ENCODE results near the gene CDK7.

The CDK7 gene

GRCh38 chr5:69234457-69235268, at the start of gene CDK7 (continued):
- no peak for TF ChIP-seq CTCF (tag by site-specific recombination; IDR thresholded peaks at IDR 0.05)
- TF ChIP-seq ZNF513 (tag by site-specific recombination; IDR thresholded peaks at IDR 0.05): no peak
- TF ChIP-seq ZBTB48 (tag by site-specific recombination; IDR thresholded peaks at IDR 0.05): no peak
- peak; percentile 97 for TF ChIP-seq ZBTB11 (tag by site-specific recombination; conservative IDR thresholded peaks at IDR 0.05; ENCODE audit: low read depth)
- TF ChIP-seq ZNF560 (tag by site-specific recombination; IDR thresholded peaks at IDR 0.05; ENCODE audit: borderline replicate concordance): no peak
- TF ChIP-seq ZNF660 (tag by site-specific recombination; IDR thresholded peaks at IDR 0.05): peak; percentile 65
- peak; percentile 74 for TF ChIP-seq ZNF2 (tag by site-specific recombination; IDR thresholded peaks at IDR 0.05)
- TF ChIP-seq ZBTB10 (tag by site-specific recombination; IDR thresholded peaks at IDR 0.05): no peak
- no peak for TF ChIP-seq ZNF202 (tag by site-specific recombination; IDR thresholded peaks at IDR 0.05; ENCODE audit: borderline replicate concordance)
- TF ChIP-seq SCRT2 (tag by site-specific recombination; IDR thresholded peaks at IDR 0.05): peak; percentile 42
- no peak for TF ChIP-seq ZNF48 (tag by site-specific recombination; IDR thresholded peaks at IDR 0.05)
- TF ChIP-seq ZNF366 (tag by site-specific recombination; conservative IDR thresholded peaks at IDR 0.05): no peak
- TF ChIP-seq MEIS1 (CRISPR knock-in tag; IDR thresholded peaks at IDR 0.05; ENCODE audit: borderline replicate concordance): no peak
- no peak for TF ChIP-seq ZNF791 (tag by site-specific recombination; IDR thresholded peaks at IDR 0.05)
- TF ChIP-seq ZNF133 (tag by site-specific recombination; IDR thresholded peaks at IDR 0.05): no peak
- TF ChIP-seq ZNF610 (tag by site-specific recombination; IDR thresholded peaks at IDR 0.05; ENCODE audit: borderline replicate concordance): no peak
- peak; percentile 81 for TF ChIP-seq SP3 (tag by site-specific recombination; IDR thresholded peaks at IDR 0.05)
- no peak for TF ChIP-seq ZNF677 (tag by site-specific recombination; IDR thresholded peaks at IDR 0.05)
- no peak for TF ChIP-seq ZSCAN16 (tag by site-specific recombination; IDR thresholded peaks at IDR 0.05)
- no peak for TF ChIP-seq ZNF426 (tag by site-specific recombination; IDR thresholded peaks at IDR 0.05)
- no peak for TF ChIP-seq OVOL3 (tag by site-specific recombination; IDR thresholded peaks at IDR 0.05)
- no peak for TF ChIP-seq ZNF155 (tag by site-specific recombination; IDR thresholded peaks at IDR 0.05)
- TF ChIP-seq ZNF18 (tag by site-specific recombination; IDR thresholded peaks at IDR 0.05): no peak
- peak; percentile 87 for TF ChIP-seq ZNF24 (tag by site-specific recombination; IDR thresholded peaks at IDR 0.05)
- TF ChIP-seq ELK4 (IDR thresholded peaks at IDR 0.05; ENCODE audit: borderline replicate concordance, low read depth, low read length): no peak

All from HEK293 (cell line).